Measurements from ENCODE around the gene ATP6V1F. TPM values are rescaled to one million over a fixed set of nuclear protein-coding genes. Genes with fewer than 3 reads are reported as not detected.
A peak's percentile ranks its signal among the peaks of the same experiment; 100 is the strongest.

ATP6V1F gene
- total RNA-seq, 2 donors from 2014 or later, result 115 to 145 TPM

GRCh38 chr7:128831178-128831993, 31.3 kb upstream of the ATP6V1F start:
- Mint-ChIP-seq H3K27ac (no peak overlapping the region), H3K9me3 (no peaks in the 10 kb centered on the region), H3K27me3 (peaks cover 8 to 9% of the 10 kb centered on the region in 2 donors), H3K4me3 (no peak overlapping the region), H3K36me3 (no peaks in the 10 kb centered on the region), H3K4me1 (ENCODE audit: low read depth in 2 of 2) (peaks cover 0 to 8% of the 10 kb centered on the region in 2 donors)
- DNase-seq (ENCODE audit: low spot score) (no peak), ATAC-seq (peak in 1 of 2 donors; percentile 2)

- Mint-ChIP-seq H3K36me3 (no peaks in the 10 kb centered on the region), H3K4me1 (ENCODE audit: low read depth in 2 of 2) (peaks cover 0 to 8% of the 10 kb centered on the region in 2 donors), H3K27ac (no peak overlapping the region), H3K4me3 (no peak overlapping the region), H3K9me3 (no peaks in the 10 kb centered on the region), H3K27me3 (peaks cover 8 to 9% of the 10 kb centered on the region in 2 donors)
- no peak for DNase-seq (ENCODE audit: low spot score)
- ATAC-seq, result no peak
These were observed 30.4 kb upstream of the ATP6V1F start for GRCh38 chr7:128831994-128832879.

GRCh38 chr7:128832880-128833147, 29.8 kb upstream of the ATP6V1F start:
- peaks cover 8 to 9% of the 10 kb centered on the region in 2 donors for H3K27me3 Mint-ChIP-seq
- no peak for ATAC-seq
- H3K36me3 Mint-ChIP-seq, result no peaks in the 10 kb centered on the region
- H3K9me3 Mint-ChIP-seq, result no peaks in the 10 kb centered on the region
- peaks cover 0 to 8% of the 10 kb centered on the region in 2 donors for H3K4me1 Mint-ChIP-seq (ENCODE audit: low read depth in 2 of 2)
- DNase-seq (ENCODE audit: low spot score), result no peak
- H3K27ac Mint-ChIP-seq, result no peak overlapping the region
- no peak overlapping the region for H3K4me3 Mint-ChIP-seq

DNA sequence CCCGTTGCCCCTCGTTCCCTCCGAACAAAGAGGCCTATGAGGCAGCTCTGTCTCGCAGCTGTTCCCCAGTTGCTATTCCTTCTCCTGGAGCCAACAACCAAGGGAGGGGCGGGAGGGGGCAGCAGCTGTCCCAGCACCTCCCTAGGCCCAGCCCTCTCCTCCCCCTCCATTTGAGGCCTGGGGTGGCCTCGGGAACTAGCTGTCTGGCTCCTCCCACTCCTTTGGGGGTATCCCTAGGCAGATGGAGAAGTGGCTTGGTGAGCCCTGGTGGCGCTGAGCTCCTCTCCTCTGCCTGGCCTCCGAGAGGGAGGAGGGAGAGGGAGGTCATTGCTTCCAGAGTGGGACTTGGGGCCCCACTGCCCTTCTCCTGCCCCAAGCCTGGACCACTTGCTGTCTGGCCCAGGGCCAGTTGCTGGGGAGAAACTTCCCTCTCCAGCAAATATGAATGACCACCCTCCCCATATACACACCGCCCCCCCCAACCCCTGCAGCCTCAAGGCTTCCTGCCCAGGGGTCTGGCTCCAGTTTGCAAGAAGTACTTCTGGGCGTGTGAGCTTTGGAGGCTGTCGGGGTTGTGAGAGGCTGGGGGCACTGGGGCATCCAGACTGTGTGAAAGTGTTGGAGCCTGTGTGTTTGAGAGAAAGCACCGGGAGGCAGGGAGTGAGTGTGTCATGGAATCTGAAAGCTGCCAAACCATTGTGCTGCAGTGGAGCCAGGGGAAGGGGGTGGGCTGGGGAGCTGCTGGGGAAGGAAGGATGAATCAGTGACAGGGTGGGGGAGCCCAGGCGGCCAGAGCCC, 29.3 kb upstream of the ATP6V1F start:
- Mint-ChIP-seq H3K4me1 (ENCODE audit: low read depth in 2 of 2) (peaks cover 0 to 8% of the 10 kb centered on the region in 2 donors), H3K27ac (no peak overlapping the region), H3K36me3 (no peaks in the 10 kb centered on the region), H3K4me3 (no peak overlapping the region), H3K27me3 (peaks cover 8 to 9% of the 10 kb centered on the region in 2 donors), H3K9me3 (no peaks in the 10 kb centered on the region)
- ATAC-seq (no peak), DNase-seq (ENCODE audit: low spot score) (no peak)

DNA sequence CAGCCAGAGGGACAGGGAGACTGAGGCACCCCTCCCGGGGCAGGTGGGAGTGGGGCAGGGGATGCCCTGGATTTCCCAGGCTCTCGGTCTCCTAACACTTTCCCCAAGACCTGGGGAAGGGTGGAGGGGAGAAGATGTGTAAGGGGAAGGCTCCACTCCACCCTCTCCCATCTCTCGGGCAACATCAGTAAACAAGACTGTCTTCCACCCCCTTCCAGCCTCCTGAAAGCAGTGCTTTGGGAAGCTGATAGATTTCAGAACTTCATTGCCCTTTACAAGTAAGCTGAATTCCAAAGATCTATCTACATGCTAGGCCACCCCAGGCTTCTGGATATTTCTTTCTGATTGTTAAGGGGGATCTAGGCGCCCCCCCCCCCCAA, 28.7 kb upstream of the ATP6V1F start:
- ATAC-seq, result no peak
- Mint-ChIP-seq H3K4me3 (no peak overlapping the region), H3K9me3 (no peaks in the 10 kb centered on the region), H3K27ac (no peak overlapping the region), H3K36me3 (no peaks in the 10 kb centered on the region), H3K27me3 (peaks cover 8 to 9% of the 10 kb centered on the region in 2 donors), H3K4me1 (ENCODE audit: low read depth in 2 of 2) (peaks cover 0 to 8% of the 10 kb centered on the region in 2 donors)
- no peak for DNase-seq (ENCODE audit: low spot score)

DNA sequence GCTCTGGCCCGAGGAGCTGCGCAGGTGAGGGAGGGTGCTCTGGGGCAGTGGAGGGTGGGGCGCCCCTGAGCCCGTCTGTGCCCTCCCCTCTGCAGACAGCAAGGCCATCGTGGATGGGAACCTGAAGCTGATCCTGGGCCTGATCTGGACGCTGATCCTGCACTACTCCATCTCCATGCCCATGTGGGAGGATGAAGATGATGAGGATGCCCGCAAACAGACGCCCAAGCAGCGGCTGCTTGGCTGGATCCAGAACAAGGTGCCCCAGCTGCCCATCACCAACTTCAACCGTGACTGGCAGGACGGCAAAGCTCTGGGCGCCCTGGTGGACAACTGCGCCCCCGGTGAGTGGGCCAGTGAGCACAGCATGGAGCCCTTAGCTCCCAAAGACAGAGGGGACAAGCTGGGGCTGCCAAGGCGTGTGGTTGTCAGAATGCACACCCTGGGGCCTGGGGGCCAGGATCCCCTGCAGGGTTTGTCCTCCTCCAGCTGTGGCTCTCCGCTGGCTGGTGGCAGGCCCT, 27.4 kb upstream of the ATP6V1F start:
- Mint-ChIP-seq H3K36me3 (no peaks in the 10 kb centered on the region), H3K4me3 (no peak overlapping the region), H3K27ac (no peak overlapping the region), H3K9me3 (no peaks in the 10 kb centered on the region), H3K27me3 (no peaks in the 10 kb centered on the region), H3K4me1 (ENCODE audit: low read depth in 2 of 2) (peaks cover 0 to 4% of the 10 kb centered on the region in 2 donors)
- ATAC-seq (no peak), DNase-seq (ENCODE audit: low spot score) (no peak)

DNA sequence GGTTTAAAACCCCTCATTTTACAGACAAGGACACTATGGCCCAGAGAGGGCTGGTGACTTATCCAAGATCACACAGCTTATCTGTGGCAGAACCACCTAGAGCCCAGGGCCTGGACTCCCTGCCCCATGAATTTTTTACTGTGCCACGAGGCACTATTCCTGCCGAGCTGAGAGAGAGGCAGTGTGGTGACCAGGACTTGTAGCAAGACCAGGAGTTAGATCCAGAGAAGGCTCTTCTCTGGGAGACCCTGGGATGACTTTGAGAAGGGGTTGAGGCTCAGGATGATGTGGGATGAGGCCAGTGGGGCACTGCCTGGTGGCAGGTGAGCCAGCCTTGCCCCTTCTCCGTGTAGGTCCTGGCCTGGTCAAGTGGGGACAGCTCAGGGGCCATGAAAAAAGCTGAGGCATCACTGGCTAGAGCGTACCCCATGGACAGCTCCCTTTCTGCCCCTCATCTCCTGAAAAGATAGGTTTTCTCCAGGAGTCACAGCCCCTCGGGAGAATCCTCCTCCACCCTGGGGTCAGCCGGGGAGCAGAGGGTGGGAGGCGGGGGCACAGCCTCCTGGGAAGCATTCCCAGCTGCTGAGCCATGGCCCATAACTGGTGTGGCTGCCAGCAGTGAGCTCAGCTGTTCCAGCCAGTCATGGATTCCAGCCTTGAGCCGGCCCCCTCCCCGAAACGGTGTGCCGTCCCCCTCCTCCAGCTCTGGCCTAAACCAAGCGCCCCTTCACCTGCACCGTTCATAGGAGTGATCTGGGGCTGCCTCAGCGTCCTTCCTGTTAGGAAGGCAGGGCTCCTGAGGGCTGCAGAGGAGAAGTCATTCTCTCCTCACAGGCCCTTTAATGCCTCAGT, 26.6 kb upstream of the ATP6V1F start:
- Mint-ChIP-seq H3K4me1 (ENCODE audit: low read depth in 2 of 2) (no peaks in the 10 kb centered on the region), H3K4me3 (no peak overlapping the region), H3K27me3 (no peaks in the 10 kb centered on the region), H3K9me3 (no peaks in the 10 kb centered on the region), H3K36me3 (no peaks in the 10 kb centered on the region), H3K27ac (no peak overlapping the region)
- no peak for ATAC-seq
- no peak for DNase-seq (ENCODE audit: low spot score)

- H3K4me1 Mint-ChIP-seq (ENCODE audit: low read depth in 2 of 2), result no peaks in the 10 kb centered on the region
- H3K4me3 Mint-ChIP-seq, result no peak overlapping the region
- H3K36me3 Mint-ChIP-seq, result no peaks in the 10 kb centered on the region
- H3K27me3 Mint-ChIP-seq, result no peaks in the 10 kb centered on the region
- ATAC-seq, result no peak
- DNase-seq (ENCODE audit: low spot score), result no peak
- H3K27ac Mint-ChIP-seq, result no peak overlapping the region
- no peaks in the 10 kb centered on the region for H3K9me3 Mint-ChIP-seq
These were observed 25.8 kb upstream of the ATP6V1F start for GRCh38 chr7:128836729-128837348.

- Mint-ChIP-seq H3K27ac (no peak overlapping the region), H3K9me3 (no peaks in the 10 kb centered on the region), H3K36me3 (no peaks in the 10 kb centered on the region), H3K4me3 (no peak overlapping the region), H3K4me1 (ENCODE audit: low read depth in 2 of 2) (peaks cover 0 to 3% of the 10 kb centered on the region in 2 donors), H3K27me3 (no peaks in the 10 kb centered on the region)
- DNase-seq (ENCODE audit: low spot score), result no peak
- ATAC-seq, result no peak
These were observed 25.1 kb upstream of the ATP6V1F start for GRCh38 chr7:128837521-128837921.

DNA sequence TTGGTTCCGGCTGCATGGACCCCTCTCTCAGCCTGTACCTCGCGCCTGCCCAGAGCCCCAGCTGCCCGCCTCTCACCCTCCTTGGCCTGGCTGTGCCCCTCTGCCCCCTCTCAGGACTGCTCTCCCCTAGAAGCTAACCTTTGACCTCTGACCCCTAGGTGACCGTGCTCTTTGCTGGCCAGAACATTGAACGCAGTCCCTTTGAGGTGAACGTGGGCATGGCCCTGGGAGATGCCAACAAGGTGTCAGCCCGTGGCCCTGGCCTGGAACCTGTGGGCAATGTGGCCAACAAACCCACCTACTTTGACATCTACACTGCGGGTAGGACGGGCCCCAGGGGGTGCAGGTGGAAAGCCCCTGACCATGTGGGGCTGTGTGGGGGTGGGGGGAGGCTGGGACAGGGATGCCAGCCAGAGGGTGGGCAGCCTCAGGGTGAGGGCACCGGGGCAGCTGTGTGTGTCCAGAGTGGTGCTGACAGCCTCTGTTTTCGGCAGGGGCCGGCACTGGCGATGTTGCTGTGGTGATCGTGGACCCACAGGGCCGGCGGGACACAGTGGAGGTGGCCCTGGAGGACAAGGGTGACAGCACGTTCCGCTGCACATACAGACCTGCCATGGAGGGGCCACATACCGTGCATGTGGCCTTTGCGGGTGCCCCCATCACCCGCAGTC, 24.4 kb upstream of the ATP6V1F start:
- ATAC-seq (no peak), DNase-seq (ENCODE audit: low spot score) (no peak)
- no peaks in the 10 kb centered on the region for H3K9me3 Mint-ChIP-seq
- no peak overlapping the region for H3K27ac Mint-ChIP-seq
- H3K36me3 Mint-ChIP-seq, result no peaks in the 10 kb centered on the region
- H3K4me1 Mint-ChIP-seq (ENCODE audit: low read depth in 2 of 2), result peaks cover 0 to 3% of the 10 kb centered on the region in 2 donors
- no peak overlapping the region for H3K4me3 Mint-ChIP-seq
- H3K27me3 Mint-ChIP-seq, result no peaks in the 10 kb centered on the region

- no peaks in the 10 kb centered on the region for H3K36me3 Mint-ChIP-seq
These were observed 23.5 kb upstream of the ATP6V1F start for GRCh38 chr7:128838981-128839731.

More at GRCh38 chr7:128838981-128839731, 23.5 kb upstream of the ATP6V1F start:
- Mint-ChIP-seq H3K4me3 (no peak overlapping the region), H3K4me1 (ENCODE audit: low read depth in 2 of 2) (peaks cover 0 to 3% of the 10 kb centered on the region in 2 donors), H3K27me3 (no peaks in the 10 kb centered on the region), H3K9me3 (no peaks in the 10 kb centered on the region), H3K27ac (no peak overlapping the region)
- no peak for ATAC-seq
- DNase-seq (ENCODE audit: low spot score), result no peak

Data from natural killer cell treated with Interleukin-12 subunit alpha and Interleukin-12 subunit beta and Interleukin-15 and Interleukin-18, amount 100 ng/mL, for 72 hours (primary cell).